IMR-90 (cell line): ENCODE data around the gene TMEM45A. TPM values are rescaled to one million over a fixed set of nuclear protein-coding genes. Genes with fewer than 3 reads are reported as not detected.

Experiments
- ATAC-seq: fragments of 200-7000 bp; cut with Tn5 transposase; 2 replicates; pipeline ENCODE4 v1.9.1; 2020; ENCODE audit warnings: low read depth, mild to moderate bottlenecking, moderate library complexity
- BruUV-seq: library from RNA; stranded (reverse); fragments of 400-500 nt; replicated peaks from 2 replicates; lab custom pipeline; 2021; lab: Mats Ljungman, UMichigan
- CTCF ChIA-PET: fragments of 300-600 bp; formaldehyde crosslinking; extraction: SDS; loops from one replicate; lab custom pipeline; 2021; ENCODE audit warnings: antibody characterized with exemption; lab: Yijun Ruan, JAX
- POLR2A ChIA-PET: fragments of 300-600 bp; sonication (Branson Sonifier 250); formaldehyde crosslinking; loops from one replicate; lab custom pipeline; 2022; ENCODE audit warnings: antibody characterized with exemption; ENCODE audit not compliant: unreplicated experiment; lab: Charles Lee
- DNase-seq: peaks from one replicate; pipeline ENCODE4 v3.0.0; 2013
- H2AFZ ChIP-seq: replicated peaks from 2 replicates; pipeline ENCODE3; 2013; ENCODE audit warnings: low read length, mild to moderate bottlenecking; ENCODE audit not compliant: poor library complexity
- H2AK5ac ChIP-seq: 2 replicates; pipeline ENCODE4 v1.6.1; 2013; ENCODE audit warnings: low read depth, low read length, inconsistent platforms
- H2AK9ac ChIP-seq: replicated peaks from 2 replicates; pipeline ENCODE3; 2013; ENCODE audit warnings: mild to moderate bottlenecking, low read depth, low read length, moderate library complexity; ENCODE audit not compliant: poor library complexity
- H2BK120ac ChIP-seq: 2 replicates; pipeline ENCODE4 v1.6.1; 2013; ENCODE audit warnings: low read depth, low read length, inconsistent platforms
- H2BK15ac ChIP-seq: 3 replicates; pipeline ENCODE4 v1.6.1; 2013; ENCODE audit warnings: low read depth, low read length, inconsistent platforms
- H2BK20ac ChIP-seq: 2 replicates; pipeline ENCODE4 v1.6.1; 2013; ENCODE audit warnings: low read depth, mild to moderate bottlenecking, inconsistent platforms, low read length, moderate library complexity
- H2BK5ac ChIP-seq: 2 replicates; pipeline ENCODE4 v1.6.1; 2013; ENCODE audit warnings: mild to moderate bottlenecking, low read depth, low read length, inconsistent platforms; ENCODE audit not compliant: poor library complexity, severe bottlenecking
- H3K14ac ChIP-seq: replicated peaks from 2 replicates; pipeline ENCODE4 v1.6.1; 2013; ENCODE audit warnings: low read depth, low read length, inconsistent platforms
- H3K18ac ChIP-seq: 2 replicates; pipeline ENCODE4 v1.6.1; 2013; ENCODE audit warnings: low read depth, low read length, control low read depth
- H3K23ac ChIP-seq: 2 replicates; pipeline ENCODE4 v1.6.1; 2013; ENCODE audit warnings: low read depth, low read length, inconsistent platforms
- H3K27ac ChIP-seq: 2 replicates; pipeline ENCODE4 v1.5.1; 2013; ENCODE audit warnings: mild to moderate bottlenecking, control low read depth, low read length; ENCODE audit not compliant: insufficient read depth
- H3K27me3 ChIP-seq: 2 replicates; pipeline ENCODE4 v1.6.1; 2013; ENCODE audit warnings: low read length; ENCODE audit not compliant: control insufficient read depth, insufficient read depth
- H3K36me3 ChIP-seq: 2 replicates; pipeline ENCODE4 v1.6.1; 2013; ENCODE audit warnings: low read length, mixed read lengths; ENCODE audit not compliant: control insufficient read depth, insufficient read depth
- H3K4ac ChIP-seq: 2 replicates; pipeline ENCODE4 v1.6.1; 2013; ENCODE audit warnings: low read depth, low read length, inconsistent platforms
- H3K4me1 ChIP-seq: 2 replicates; pipeline ENCODE4 v1.6.1; 2013; ENCODE audit warnings: low read length, mixed read lengths; ENCODE audit not compliant: control insufficient read depth, insufficient read depth
- H3K4me2 ChIP-seq: 2 replicates; pipeline ENCODE4 v1.6.1; 2013; ENCODE audit warnings: low read depth, mild to moderate bottlenecking, control low read depth, low read length, moderate library complexity
- H3K4me3 ChIP-seq: 2 replicates; pipeline ENCODE4 v1.5.1; 2013; ENCODE audit warnings: low read depth, mild to moderate bottlenecking, control low read depth, low read length, moderate library complexity; ENCODE audit not compliant: insufficient read depth
- H3K56ac ChIP-seq: 2 replicates; pipeline ENCODE4 v1.6.1; 2013; ENCODE audit warnings: low read length, inconsistent platforms; ENCODE audit not compliant: insufficient read depth; ENCODE audit errors: extremely low read depth
- H3K79me1 ChIP-seq, 2 experiments: 2 replicates each; pipeline ENCODE4 v1.6.1; 2013; ENCODE audit warnings: low read length in 2 of 2, inconsistent platforms in 1 of 2, low read depth in 1 of 2
- H3K9ac ChIP-seq: 2 replicates; pipeline ENCODE4 v1.6.1; 2013; ENCODE audit warnings: low read depth, low read length, control low read depth
- H3K9me1 ChIP-seq: 2 replicates; pipeline ENCODE4 v1.6.1; 2013; ENCODE audit warnings: low read length, inconsistent platforms; ENCODE audit not compliant: insufficient read depth
- H3K9me3 ChIP-seq: 2 replicates; pipeline ENCODE4 v1.6.1; 2013; ENCODE audit warnings: low read length; ENCODE audit not compliant: control insufficient read depth, insufficient read depth
- H4K20me1 ChIP-seq: 2 replicates; pipeline ENCODE4 v1.6.1; 2013; ENCODE audit warnings: low read length, inconsistent platforms; ENCODE audit not compliant: insufficient read depth
- H4K5ac ChIP-seq: 2 replicates; pipeline ENCODE4 v1.6.1; 2013; ENCODE audit warnings: mild to moderate bottlenecking, low read depth, low read length, control low read depth
- H4K8ac ChIP-seq, 2 experiments: 2 replicates each; pipeline ENCODE4 v1.6.1; 2013; ENCODE audit warnings: low read depth in 2 of 2, low read length in 2 of 2, control low read depth in 1 of 2, inconsistent platforms in 1 of 2
- H4K91ac ChIP-seq: 2 replicates; pipeline ENCODE4 v1.6.1; 2013; ENCODE audit warnings: low read depth, low read length, inconsistent platforms; ENCODE audit not compliant: insufficient read depth
- BHLHE40 ChIP-seq: fragments of 150-350 bp; IDR thresholded peaks from 2 replicates; pipeline ENCODE4 v1.6.1; 2016; ENCODE audit warnings: mild to moderate bottlenecking, low read depth, low read length
- CEBPB ChIP-seq: IDR thresholded peaks from 2 replicates; pipeline ENCODE4 v1.6.1; 2012; ENCODE audit warnings: low read depth, low read length, improper control_type of control experiment
- CHD1 ChIP-seq: IDR thresholded peaks from 2 replicates; pipeline ENCODE4 v1.6.1; 2012; ENCODE audit warnings: low read depth, low read length, improper control_type of control experiment
- CTCF ChIP-seq: conservative IDR thresholded peaks from 2 replicates; pipeline ENCODE4 v1.5.1; 2012; ENCODE audit warnings: mild to moderate bottlenecking, low read depth, low read length, improper control_type of control experiment
- ELK1 ChIP-seq: fragments of 150-350 bp; IDR thresholded peaks from 2 replicates; pipeline ENCODE4 v1.6.1; 2016; ENCODE audit warnings: low read depth, mild to moderate bottlenecking, low read length, moderate library complexity, borderline replicate concordance
- FOS ChIP-seq: fragments of 150-350 bp; IDR thresholded peaks from 2 replicates; pipeline ENCODE4 v1.6.1; 2016; ENCODE audit warnings: low read depth, low read length
- MAFK ChIP-seq: IDR thresholded peaks from 2 replicates; pipeline ENCODE4 v1.6.1; 2012; ENCODE audit warnings: low read depth, low read length, improper control_type of control experiment
- MAZ ChIP-seq: IDR thresholded peaks from 2 replicates; pipeline ENCODE4 v1.6.1; 2012; ENCODE audit warnings: low read depth, mild to moderate bottlenecking, low read length, improper control_type of control experiment, moderate library complexity, borderline replicate concordance
- MXI1 ChIP-seq: IDR thresholded peaks from 2 replicates; pipeline ENCODE4 v1.6.1; 2012; ENCODE audit warnings: low read depth, mild to moderate bottlenecking, low read length, moderate library complexity, borderline replicate concordance
- NFE2L2 ChIP-seq: fragments of 150-350 bp; IDR thresholded peaks from 2 replicates; pipeline ENCODE4 v1.6.1; 2016; ENCODE audit warnings: low read depth, mild to moderate bottlenecking, low read length
- POLR2A ChIP-seq: IDR thresholded peaks from 2 replicates; pipeline ENCODE4 v1.6.1; 2012; ENCODE audit warnings: mild to moderate bottlenecking, low read depth, low read length
- RAD21 ChIP-seq: IDR thresholded peaks from 2 replicates; pipeline ENCODE4 v1.6.1; 2012; ENCODE audit warnings: low read length, improper control_type of control experiment
- RCOR1 ChIP-seq: IDR thresholded peaks from 2 replicates; pipeline ENCODE4 v1.6.1; 2012; ENCODE audit warnings: mild to moderate bottlenecking, low read length, improper control_type of control experiment; ENCODE audit not compliant: insufficient replicate concordance
- RFX5 ChIP-seq: IDR thresholded peaks from 2 replicates; pipeline ENCODE4 v1.8.0; 2012; ENCODE audit warnings: low read depth, mild to moderate bottlenecking, low read length, moderate library complexity
- SMC3 ChIP-seq: fragments of 150-350 bp; IDR thresholded peaks from 2 replicates; pipeline ENCODE4 v1.6.1; 2016; ENCODE audit warnings: low read depth, mild to moderate bottlenecking, antibody characterized with exemption, low read length, moderate library complexity
- USF2 ChIP-seq: fragments of 150-350 bp; IDR thresholded peaks from 2 replicates; pipeline ENCODE4 v1.6.1; 2017; ENCODE audit warnings: mild to moderate bottlenecking, antibody characterized with exemption, low read length, low read depth
- WGBS, 2 experiments: methylation state at CpG; one replicate each; pipeline versions ENCODE4 v1.1.5 to v1.1.7; 2013; ENCODE audit warnings: missing lambda C conversion rate in 2 of 2; ENCODE audit not compliant: insufficient read length in 1 of 2; ENCODE audit errors: extremely low coverage in 2 of 2; 5-methylcytosine and 5-hydroxymethylcytosine counted together
- dilution Hi-C: fragments of 300-500 bp; cut with HindIII; formaldehyde crosslinking; loops from one replicate; pipeline ENCODE4 v1.14.3; 2018; ENCODE audit warnings: low sequenced_read_pairs; ENCODE audit not compliant: unreplicated experiment
- in situ Hi-C: fragments of 300-500 bp; cut with MboI; formaldehyde crosslinking; loops from 3 replicates; pipeline ENCODE4 v1.14.3; 2019; ENCODE audit warnings: low sequenced_read_pairs, inconsistent platforms, mixed read lengths
- intact Hi-C: fragments of 100-400 bp; cut with micrococcal nuclease; formaldehyde crosslinking; loops from 2 replicates; pipeline ENCODE4 v1.10.0; 2022
- polyA plus RNA-seq, 3 experiments: library from polyadenylated mRNA; depleted of rRNA; stranded (reverse); fragments of >200 nt; gene quantifications; 2 replicates each; pipeline ENCODE4 v1.2.3, GENCODE V29; 2012; ENCODE audit warnings: low replicate concordance in 1 of 3
- total RNA-seq: library from RNA; depleted of rRNA; stranded (reverse); fragments of >200 nt; gene quantifications from 2 replicates; pipeline ENCODE4 v1.2.3, GENCODE V29; 2012

The TMEM45A gene
- total and polyA plus RNA-seq, 2 of the 4 experiments (the other 2 are of a cell fraction), result 13.6 to 21.7 TPM

GRCh38 chr3:100517276-100517675 lies 24.9 kb downstream of the TMEM45A start:
- H3K4me3 ChIP-seq, result no peak overlapping the region
- no peak overlapping the region for H3K14ac ChIP-seq
- H3K4me2 ChIP-seq, result no peak overlapping the region
- no peak overlapping the region for H2AFZ ChIP-seq
- H2BK20ac ChIP-seq, result no peak overlapping the region
- intact Hi-C loops, result no loop called here
- H3K79me1 ChIP-seq, result no peaks in the 10 kb centered on the region; a peak in 1 of 4 replicates
- H2AK5ac ChIP-seq, result no peak overlapping the region
- H2AK9ac ChIP-seq, result no peak overlapping the region
- H3K56ac ChIP-seq, result no peak overlapping the region
- CTCF ChIA-PET, result no interaction called here
- TF ChIP-seq USF2 (no peak), POLR2A (no peak), MAZ (no peak), RFX5 (no peak), SMC3 (no peak), CEBPB (no peak), CHD1 (no peak), NFE2L2 (no peak), MXI1 (no peak), CTCF (no peak), BHLHE40 (no peak), RAD21 (no peak), RCOR1 (no peak), ELK1 (no peak), MAFK (no peak), FOS (no peak)
- H3K4me1 ChIP-seq, result no peaks in the 10 kb centered on the region
- no CpG with 5 or more reads among the region's 6 CpGs for WGBS, 2 experiments
- H3K4ac ChIP-seq, result no peak overlapping the region
- H3K36me3 ChIP-seq, result no peaks in the 10 kb centered on the region; the same call in 1 of the 2 replicates
- H3K9ac ChIP-seq, result no peak overlapping the region
- in situ Hi-C loops, result no loop called here
- H4K5ac ChIP-seq, result no peak overlapping the region
- no peak overlapping the region for H2BK5ac ChIP-seq
- dilution Hi-C loops, result no loop called here
- H3K23ac ChIP-seq, result no peak overlapping the region
- H4K91ac ChIP-seq, result no peak overlapping the region
- peaks cover 4% of the 10 kb centered on the region; the same call in 1 of the 2 replicates for H3K9me1 ChIP-seq
- BruUV-seq, result no TSS peak
- H3K27me3 ChIP-seq, result no peaks in the 10 kb centered on the region
- ATAC-seq (no peak), DNase-seq (no peak)
- H2BK120ac ChIP-seq, result no peak overlapping the region
- H2BK15ac ChIP-seq, result no peak overlapping the region
- H3K9me3 ChIP-seq, result no peaks in the 10 kb centered on the region
- H4K20me1 ChIP-seq, result no peaks in the 10 kb centered on the region
- H3K27ac ChIP-seq, result no peak overlapping the region
- H4K8ac ChIP-seq, result no peak overlapping the region
- no peak overlapping the region for H3K18ac ChIP-seq
- POLR2A ChIA-PET, result no interaction called here
